WI38 (cell line): ENCODE measurements around the gene CSF2RB.

Experiments
- H3K4me3 ChIP-seq: 2 replicates; pipeline ENCODE4 v1.5.1; 2011; ENCODE audit warnings: low read depth, mild to moderate bottlenecking, control low read depth, low read length
- TF ChIP-seq, protein P1 (sequence below): IDR thresholded peaks from 2 replicates; pipeline ENCODE4 v1.5.1; 2012; ENCODE audit warnings: low read depth, mild to moderate bottlenecking, control low read depth, low read length

CSF2RB gene

GRCh38 chr22:36926309-36926708 is 12.9 kb downstream of the CSF2RB start:
- no peak overlapping the region for H3K4me3 ChIP-seq
- TF ChIP-seq, protein P1, sequence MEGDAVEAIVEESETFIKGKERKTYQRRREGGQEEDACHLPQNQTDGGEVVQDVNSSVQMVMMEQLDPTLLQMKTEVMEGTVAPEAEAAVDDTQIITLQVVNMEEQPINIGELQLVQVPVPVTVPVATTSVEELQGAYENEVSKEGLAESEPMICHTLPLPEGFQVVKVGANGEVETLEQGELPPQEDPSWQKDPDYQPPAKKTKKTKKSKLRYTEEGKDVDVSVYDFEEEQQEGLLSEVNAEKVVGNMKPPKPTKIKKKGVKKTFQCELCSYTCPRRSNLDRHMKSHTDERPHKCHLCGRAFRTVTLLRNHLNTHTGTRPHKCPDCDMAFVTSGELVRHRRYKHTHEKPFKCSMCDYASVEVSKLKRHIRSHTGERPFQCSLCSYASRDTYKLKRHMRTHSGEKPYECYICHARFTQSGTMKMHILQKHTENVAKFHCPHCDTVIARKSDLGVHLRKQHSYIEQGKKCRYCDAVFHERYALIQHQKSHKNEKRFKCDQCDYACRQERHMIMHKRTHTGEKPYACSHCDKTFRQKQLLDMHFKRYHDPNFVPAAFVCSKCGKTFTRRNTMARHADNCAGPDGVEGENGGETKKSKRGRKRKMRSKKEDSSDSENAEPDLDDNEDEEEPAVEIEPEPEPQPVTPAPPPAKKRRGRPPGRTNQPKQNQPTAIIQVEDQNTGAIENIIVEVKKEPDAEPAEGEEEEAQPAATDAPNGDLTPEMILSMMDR = no peak

- H3K4me3 ChIP-seq = no peak overlapping the region
- TF ChIP-seq, protein P1 = no peak
Observed at GRCh38 chr22:36926721-36927435, 13.4 kb downstream of the CSF2RB start.

GRCh38 chr22:36927671-36928070 is 14.2 kb downstream of the CSF2RB start:
- TF ChIP-seq, protein P1 = no peak
- no peak overlapping the region for H3K4me3 ChIP-seq

GRCh38 chr22:36928196-36928595 is 14.8 kb downstream of the CSF2RB start:
- H3K4me3 ChIP-seq = no peak overlapping the region
- TF ChIP-seq, protein P1 = no peak

GRCh38 chr22:36928786-36929535 is 15.5 kb downstream of the CSF2RB start:
- TF ChIP-seq, protein P1 = no peak
- H3K4me3 ChIP-seq = no peak overlapping the region

GRCh38 chr22:36929621-36930020 is 16.2 kb downstream of the CSF2RB start:
- no peak overlapping the region for H3K4me3 ChIP-seq
- TF ChIP-seq, protein P1 = no peak
